SK-N-MC (cell line): Measurements from ENCODE around the gene RPS8.
"Not testable (repeated sequence)": the region's sequence is repeated elsewhere in the genome, so short reads cannot be mapped to it uniquely, and the experiment has no call there.

Source experiments
- DNase-seq: peaks from one replicate; pipeline ENCODE4 v3.0.0-alpha.2; 2011; ENCODE audit warnings: low read depth, low spot score
- H3K27ac ChIP-seq: fragments of 200-600 bp; sonication (generic); 2 replicates; pipeline ENCODE4 v1.5.1; 2016; ENCODE audit warnings: mixed run types
- H3K36me3 ChIP-seq: fragments of 200-600 bp; sonication (generic); 2 replicates; pipeline ENCODE4 v1.6.1; 2017; ENCODE audit warnings: antibody characterized with exemption, low read length, mixed read lengths; ENCODE audit not compliant: insufficient read depth
- H3K4me3 ChIP-seq: fragments of 200-600 bp; sonication (generic); 2 replicates; pipeline ENCODE4 v1.5.1; 2016
- H3K9ac ChIP-seq: fragments of 200-600 bp; sonication (generic); 2 replicates; pipeline ENCODE4 v1.8.0; 2017; ENCODE audit warnings: mixed run types, mixed read lengths; ENCODE audit not compliant: insufficient read length
- H3K9me3 ChIP-seq: fragments of 200-600 bp; sonication (generic); 2 replicates; pipeline ENCODE4 v1.6.1; 2017; ENCODE audit warnings: low read depth, mild to moderate bottlenecking, antibody characterized with exemption, low read length, moderate library complexity, mixed read lengths
- EZH2 ChIP-seq: fragments of 200-600 bp; sonication (generic); IDR thresholded peaks from one replicate; pipeline ENCODE4 v1.6.1; 2017; ENCODE audit warnings: antibody characterized with exemption
- FOXP2 ChIP-seq: optimal IDR thresholded peaks from 2 replicates; pipeline ENCODE3; 2011; ENCODE audit warnings: mild to moderate bottlenecking, moderate library complexity; ENCODE audit not compliant: insufficient read depth; ENCODE audit errors: extremely low read length, control extremely low read depth
- POLR2AphosphoS5 ChIP-seq: IDR thresholded peaks from 2 replicates; pipeline ENCODE4 v1.6.1; 2012; ENCODE audit warnings: mild to moderate bottlenecking, low read depth, low read length, borderline replicate concordance

Gene RPS8

GRCh38 chr1:44775078-44775929, at the start of gene RPS8:
Gene RPS8, plus strand, starts transcription at chr1:44775540. Its CDS starts 57 bp downstream, at chr1:44775597.
- no peaks in the 10 kb centered on the region for H3K9me3 ChIP-seq
- peak; percentile 64 for DNase-seq
- H3K27ac ChIP-seq, result peak within 1 kb of the TSS; percentile 94
- TF ChIP-seq EZH2 (no peak), POLR2AphosphoS5 (peak; percentile 99)
- H3K9ac ChIP-seq, result peak within 1 kb of the TSS; percentile 100
- peaks cover 46% of the 10 kb centered on the region for H3K36me3 ChIP-seq
- peak within 1 kb of the TSS; percentile 91 for H3K4me3 ChIP-seq

- TF ChIP-seq FOXP2, result no peak
- peak; percentile 100 for TF ChIP-seq POLR2AphosphoS5
- Histone ChIP-seq H3K36me3 (no peaks in the 10 kb centered on the region), H3K27ac (peak within 1 kb of the TSS; percentile 97), H3K9ac (peak within 1 kb of the TSS; percentile 71), H3K4me3 (peak within 1 kb of the TSS; percentile 46), H3K9me3 (no peaks in the 10 kb centered on the region)
- peak; percentile 97 for DNase-seq
Measured at GRCh38 chr1:44730741-44731512, 44.4 kb upstream of the RPS8 start, which contains the start of gene RNU5D-1. Gene RNU5D-1, minus strand, starts transcription at chr1:44731170.

DNA sequence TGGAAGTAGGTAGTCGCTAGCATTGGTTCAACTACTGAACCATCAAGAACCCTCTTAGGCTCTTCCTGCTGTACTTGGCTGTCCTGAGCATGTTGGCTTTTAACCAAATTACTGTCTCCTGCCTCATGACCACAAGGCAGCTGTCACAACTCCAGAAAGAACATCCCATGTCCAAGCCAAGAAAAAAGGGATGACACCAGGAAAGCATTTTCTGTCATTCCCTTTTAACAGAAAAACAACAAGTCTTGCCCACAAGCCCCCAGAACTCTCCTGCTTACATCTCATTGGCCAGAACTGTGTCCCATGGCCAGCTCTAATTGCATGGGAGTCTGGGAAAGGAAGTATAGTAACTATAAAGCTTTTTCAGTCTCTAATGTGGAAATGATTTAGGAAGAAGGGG, 42.0 kb upstream of the RPS8 start:
- Histone ChIP-seq H3K4me3 (no peak overlapping the region), H3K36me3 (no peaks in the 10 kb centered on the region), H3K9ac (no peak overlapping the region), H3K27ac (peak overlapping the region; percentile 33), H3K9me3 (no peaks in the 10 kb centered on the region)
- TF ChIP-seq POLR2AphosphoS5 (no peak), FOXP2 (no peak), EZH2 (no peak)
- no peak for DNase-seq

DNA sequence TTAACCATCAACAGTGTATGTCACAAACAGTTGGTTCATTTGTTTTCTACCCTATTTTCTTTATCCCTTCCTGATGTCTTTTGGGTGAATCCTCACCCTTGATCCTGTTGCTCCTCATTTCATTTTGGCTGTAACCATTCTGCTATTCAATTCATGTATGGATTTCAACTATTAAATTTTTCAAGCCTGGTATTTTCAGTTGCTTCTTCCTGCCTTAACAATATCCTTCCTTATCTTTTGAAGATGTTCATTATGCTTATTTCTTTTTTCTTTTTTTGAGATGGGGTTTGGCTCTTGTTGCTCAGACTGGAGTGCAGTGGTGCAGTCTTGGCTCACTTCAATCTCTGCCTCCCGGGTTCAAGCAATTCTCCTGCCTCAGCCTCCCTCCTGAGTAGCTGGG, 41.6 kb upstream of the RPS8 start:
- Histone ChIP-seq H3K9ac (no peak overlapping the region), H3K36me3 (no peaks in the 10 kb centered on the region), H3K9me3 (no peaks in the 10 kb centered on the region), H3K4me3 (no peak overlapping the region), H3K27ac (peak overlapping the region; percentile 33)
- DNase-seq, result no peak
- no peak for TF ChIP-seq EZH2
- TF ChIP-seq FOXP2, result no peak
- TF ChIP-seq POLR2AphosphoS5, result no peak

- no peak for DNase-seq
- no peaks in the 10 kb centered on the region for H3K9me3 ChIP-seq
- TF ChIP-seq EZH2, result no peak
- TF ChIP-seq POLR2AphosphoS5, result no peak
- no peak for TF ChIP-seq FOXP2
Measured at GRCh38 chr1:44735992-44736391, 39.3 kb upstream of the RPS8 start.

DNA sequence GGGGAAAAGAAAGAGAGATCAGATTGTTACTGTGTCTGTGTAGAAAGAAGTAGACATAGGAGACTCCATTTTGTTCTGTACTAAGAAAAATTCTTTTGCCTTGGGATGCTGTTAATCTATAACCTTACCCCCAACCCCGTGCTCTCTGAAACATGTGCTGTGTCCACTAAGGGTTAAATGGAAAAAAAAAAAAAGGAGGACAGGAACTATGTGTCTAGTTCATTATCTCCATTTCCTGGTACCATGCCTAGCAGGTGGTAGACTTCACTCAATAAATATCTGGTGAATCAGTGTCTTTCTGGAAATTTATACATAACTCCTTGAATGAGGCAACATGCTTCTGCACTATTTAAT, 36.4 kb upstream of the RPS8 start:
- Histone ChIP-seq H3K36me3 (peaks cover 28% of the 10 kb centered on the region), H3K9ac (peak overlapping the region; percentile 88), H3K4me3 (peak overlapping the region; percentile 82), H3K27ac (peak overlapping the region; percentile 84)
- not testable (repeated sequence) for H3K9me3 ChIP-seq, DNase-seq

More at GRCh38 chr1:44735992-44736391, 39.3 kb upstream of the RPS8 start:
- peaks cover 4% of the 10 kb centered on the region; the same call in 1 of the 2 replicates for H3K36me3 ChIP-seq
- no peak overlapping the region for H3K4me3 ChIP-seq
- no peak overlapping the region for H3K9ac ChIP-seq
- H3K27ac ChIP-seq, result no peak overlapping the region

GRCh38 chr1:44739307-44740178, 35.8 kb upstream of the RPS8 start, which contains the start of gene KIF2C:
Gene KIF2C, plus strand, starts transcription at chr1:44739837. Its CDS starts 96 bp downstream, at chr1:44739933.
- peaks cover 34% of the 10 kb centered on the region for H3K36me3 ChIP-seq

GRCh38 chr1:44740179-44740617, 35.1 kb upstream of the RPS8 start:
- DNase-seq, result no peak
- peak overlapping the region; percentile 93 for H3K9ac ChIP-seq
- peak overlapping the region; percentile 82 for H3K4me3 ChIP-seq
- peaks cover 39% of the 10 kb centered on the region for H3K36me3 ChIP-seq
- H3K27ac ChIP-seq, result peak overlapping the region; percentile 91
- no peaks in the 10 kb centered on the region for H3K9me3 ChIP-seq
- TF ChIP-seq FOXP2, result no peak
- TF ChIP-seq POLR2AphosphoS5, result no peak
- no peak for TF ChIP-seq EZH2

More at GRCh38 chr1:44739307-44740178, 35.8 kb upstream of the RPS8 start, which contains the start of gene KIF2C:
- peak within 1 kb of the TSS; percentile 93 for H3K9ac ChIP-seq
- H3K27ac ChIP-seq, result peak within 1 kb of the TSS; percentile 91
- TF ChIP-seq POLR2AphosphoS5 (peak; percentile 98), EZH2 (no peak), FOXP2 (peak; percentile 63)
- peak; percentile 92 for DNase-seq
- no peaks in the 10 kb centered on the region for H3K9me3 ChIP-seq
- peak within 1 kb of the TSS; percentile 82 for H3K4me3 ChIP-seq
